ENCODE data around the gene KIF19.
"Not testable (repeated sequence)": the region's sequence is repeated elsewhere in the genome, so short reads cannot be mapped to it uniquely, and the experiment has no call there.

The KIF19 gene

GRCh38 chr17:74325743-74326379 is at the start of gene KIF19:
Gene KIF19, plus strand, starts transcription at chr17:74326226. Its CDS starts 124 bp downstream, at chr17:74326350.
- Histone ChIP-seq H3K27me3 (ENCODE audit: insufficient read depth, low read depth, severe bottlenecking) (no peaks in the 10 kb centered on the region), H3K27ac (no peak within 1 kb of the TSS), H3K4me3 (ENCODE audit: low read depth, low read length) (no peak within 1 kb of the TSS), H3K9me3 (ENCODE audit: severe bottlenecking) (no peaks in the 10 kb centered on the region), H3K36me3 (no peaks in the 10 kb centered on the region)
- TF ChIP-seq, protein P1, sequence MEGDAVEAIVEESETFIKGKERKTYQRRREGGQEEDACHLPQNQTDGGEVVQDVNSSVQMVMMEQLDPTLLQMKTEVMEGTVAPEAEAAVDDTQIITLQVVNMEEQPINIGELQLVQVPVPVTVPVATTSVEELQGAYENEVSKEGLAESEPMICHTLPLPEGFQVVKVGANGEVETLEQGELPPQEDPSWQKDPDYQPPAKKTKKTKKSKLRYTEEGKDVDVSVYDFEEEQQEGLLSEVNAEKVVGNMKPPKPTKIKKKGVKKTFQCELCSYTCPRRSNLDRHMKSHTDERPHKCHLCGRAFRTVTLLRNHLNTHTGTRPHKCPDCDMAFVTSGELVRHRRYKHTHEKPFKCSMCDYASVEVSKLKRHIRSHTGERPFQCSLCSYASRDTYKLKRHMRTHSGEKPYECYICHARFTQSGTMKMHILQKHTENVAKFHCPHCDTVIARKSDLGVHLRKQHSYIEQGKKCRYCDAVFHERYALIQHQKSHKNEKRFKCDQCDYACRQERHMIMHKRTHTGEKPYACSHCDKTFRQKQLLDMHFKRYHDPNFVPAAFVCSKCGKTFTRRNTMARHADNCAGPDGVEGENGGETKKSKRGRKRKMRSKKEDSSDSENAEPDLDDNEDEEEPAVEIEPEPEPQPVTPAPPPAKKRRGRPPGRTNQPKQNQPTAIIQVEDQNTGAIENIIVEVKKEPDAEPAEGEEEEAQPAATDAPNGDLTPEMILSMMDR (IDR thresholded peaks at IDR 0.05; ENCODE audit: low read depth, low read length), result no peak
- DNase-seq, result no peak

DNA sequence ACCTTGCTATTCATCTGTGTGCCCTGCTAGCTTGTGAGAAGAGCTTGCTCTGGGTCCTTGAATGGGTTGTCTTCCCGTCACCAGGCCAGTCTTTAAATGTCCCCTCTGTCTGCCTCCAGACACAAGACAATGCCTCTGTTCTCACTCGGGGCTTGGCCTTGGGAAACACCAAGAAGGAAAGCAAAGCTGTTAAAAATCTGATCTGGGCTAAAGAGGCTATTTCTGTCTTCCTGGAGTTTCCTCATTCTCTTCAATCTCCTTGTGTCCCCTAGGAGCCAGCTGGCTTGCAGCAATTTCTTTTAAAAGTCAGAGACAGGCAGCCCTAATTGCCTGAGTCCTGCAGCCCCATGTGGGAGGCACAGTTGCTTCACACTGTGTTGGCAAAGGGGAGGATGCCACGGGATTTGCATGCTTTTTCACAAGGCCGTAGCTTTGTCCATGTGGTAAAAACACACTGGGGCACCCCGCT is 49.5 kb upstream of the KIF19 start:
- H3K27me3 ChIP-seq (ENCODE audit: insufficient read depth, low read depth, severe bottlenecking), result no peaks in the 10 kb centered on the region
- no peaks in the 10 kb centered on the region for H3K36me3 ChIP-seq
- 0 out of 2 replicates have a peak overlapping the region, but pooled peaks have one; percentile 1 for H3K27ac ChIP-seq
- H3K9me3 ChIP-seq (ENCODE audit: severe bottlenecking), result no peaks in the 10 kb centered on the region
- TF ChIP-seq, protein P1 (IDR thresholded peaks at IDR 0.05; ENCODE audit: low read depth, low read length), result no peak
- no peak overlapping the region for H3K4me3 ChIP-seq (ENCODE audit: low read depth, low read length)
- DNase-seq, result no peak

GRCh38 chr17:74277935-74278334 is 48.1 kb upstream of the KIF19 start:
- Histone ChIP-seq H3K27ac (no peak overlapping the region), H3K4me3 (ENCODE audit: low read depth, low read length) (no peak overlapping the region), H3K9me3 (ENCODE audit: severe bottlenecking) (peaks cover 2% of the 10 kb centered on the region), H3K36me3 (no peaks in the 10 kb centered on the region), H3K27me3 (ENCODE audit: insufficient read depth, low read depth, severe bottlenecking) (no peaks in the 10 kb centered on the region)
- TF ChIP-seq, protein P1 (IDR thresholded peaks at IDR 0.05; ENCODE audit: low read depth, low read length), result no peak
- DNase-seq, result no peak

DNA sequence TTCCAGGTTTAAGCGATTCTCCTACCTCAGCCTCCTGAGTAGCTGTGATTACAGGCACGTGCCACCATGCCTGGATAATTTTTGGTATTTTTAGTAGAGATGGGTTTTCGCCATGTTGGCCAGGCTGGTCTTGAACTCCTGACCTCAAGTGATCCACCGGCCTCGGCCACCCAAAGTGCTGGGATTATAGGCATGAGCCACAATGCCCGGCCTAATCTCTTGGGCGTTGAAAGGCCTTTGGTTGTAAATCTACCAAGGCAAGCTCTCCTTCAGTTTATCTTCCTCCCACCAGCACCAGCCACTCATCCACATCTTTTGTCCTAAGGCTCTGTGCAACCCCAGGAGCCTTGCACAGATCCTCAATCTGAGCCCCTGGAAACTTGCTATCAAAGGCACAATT is 46.4 kb upstream of the KIF19 start:
- DNase-seq; H3K9me3 ChIP-seq (ENCODE audit: severe bottlenecking); H3K27me3 ChIP-seq (ENCODE audit: insufficient read depth, low read depth, severe bottlenecking); H3K36me3 ChIP-seq; H3K27ac ChIP-seq; H3K4me3 ChIP-seq (ENCODE audit: low read depth, low read length): not testable (repeated sequence)

DNA sequence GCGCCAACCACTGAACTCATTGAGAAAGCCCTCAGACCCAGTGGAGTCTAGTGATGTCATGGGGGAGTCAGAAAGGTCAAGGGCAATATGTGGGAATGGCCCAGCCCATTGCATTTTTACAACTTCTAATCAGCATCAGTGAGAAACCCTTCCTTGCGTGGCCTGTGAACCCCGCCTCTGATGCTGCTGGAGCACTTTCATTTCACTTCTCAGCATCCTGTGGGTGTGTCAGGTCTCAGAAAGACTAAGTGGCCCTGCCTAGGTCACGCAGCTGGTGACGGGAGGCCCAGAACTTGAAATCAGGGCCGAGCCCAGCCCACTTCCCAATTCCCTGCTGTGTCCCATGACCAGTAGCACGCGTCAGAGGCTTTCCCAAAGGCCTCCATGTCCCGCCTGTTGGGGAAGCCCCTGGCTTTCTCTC is 45.9 kb upstream of the KIF19 start:
- Histone ChIP-seq H3K9me3 (ENCODE audit: severe bottlenecking) (peaks cover 2% of the 10 kb centered on the region), H3K27me3 (ENCODE audit: insufficient read depth, low read depth, severe bottlenecking) (no peaks in the 10 kb centered on the region), H3K36me3 (no peaks in the 10 kb centered on the region), H3K4me3 (ENCODE audit: low read depth, low read length) (no peak overlapping the region), H3K27ac (no peak overlapping the region)
- TF ChIP-seq, protein P1 (IDR thresholded peaks at IDR 0.05; ENCODE audit: low read depth, low read length), result no peak
- DNase-seq, result no peak

GRCh38 chr17:74281799-74282198 is 44.2 kb upstream of the KIF19 start:
- Histone ChIP-seq H3K27ac (no peak overlapping the region), H3K27me3 (ENCODE audit: insufficient read depth, low read depth, severe bottlenecking) (no peaks in the 10 kb centered on the region)
- no peak for DNase-seq

DNA sequence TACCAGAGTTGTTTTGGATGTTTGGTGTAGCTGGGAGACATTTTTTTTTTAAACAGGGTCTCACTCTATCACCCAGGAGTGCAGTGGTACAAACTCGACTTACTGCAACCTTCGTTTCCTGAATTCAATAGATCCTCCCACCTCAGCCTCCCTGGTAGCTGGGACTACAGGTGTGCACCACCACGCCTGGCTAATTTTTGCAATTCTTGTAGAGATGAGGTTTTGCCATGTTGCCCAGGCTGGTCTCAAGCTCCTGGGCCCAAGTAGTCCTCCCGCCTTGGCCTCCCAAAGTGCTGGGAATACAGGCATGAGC is 43.8 kb upstream of the KIF19 start:
- not testable (repeated sequence) for H3K27me3 ChIP-seq (ENCODE audit: insufficient read depth, low read depth, severe bottlenecking); H3K36me3 ChIP-seq; H3K4me3 ChIP-seq (ENCODE audit: low read depth, low read length); DNase-seq; H3K27ac ChIP-seq; H3K9me3 ChIP-seq (ENCODE audit: severe bottlenecking)

More at GRCh38 chr17:74281799-74282198, 44.2 kb upstream of the KIF19 start:
- no peaks in the 10 kb centered on the region for H3K36me3 ChIP-seq
- TF ChIP-seq, protein P1 (IDR thresholded peaks at IDR 0.05; ENCODE audit: low read depth, low read length), result no peak
- H3K9me3 ChIP-seq (ENCODE audit: severe bottlenecking), result peaks cover 2% of the 10 kb centered on the region
- H3K4me3 ChIP-seq (ENCODE audit: low read depth, low read length), result no peak overlapping the region
